Measurements from ENCODE around the gene SSC4D.

SSC4D gene

DNA sequence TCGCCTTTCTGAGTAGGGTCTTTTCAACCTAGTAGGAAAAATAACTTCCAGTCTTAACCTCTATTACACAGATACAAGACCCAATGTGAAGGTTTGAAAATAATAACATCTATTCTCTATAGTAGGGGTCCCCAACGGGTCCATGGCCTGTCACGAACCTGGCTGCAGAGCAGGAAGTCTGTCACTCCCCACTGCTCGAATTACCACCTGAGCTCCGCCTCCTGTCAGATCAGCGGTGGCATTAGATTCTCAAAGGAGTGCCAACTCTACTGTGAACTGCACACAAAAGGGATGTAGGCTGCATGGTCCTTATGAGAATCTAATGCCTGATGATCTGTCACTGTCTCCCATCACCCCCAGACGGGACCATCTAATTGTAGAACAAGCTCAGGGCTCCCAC is 58.1 kb downstream of the SSC4D start:
- no peak for DNase-seq

DNA sequence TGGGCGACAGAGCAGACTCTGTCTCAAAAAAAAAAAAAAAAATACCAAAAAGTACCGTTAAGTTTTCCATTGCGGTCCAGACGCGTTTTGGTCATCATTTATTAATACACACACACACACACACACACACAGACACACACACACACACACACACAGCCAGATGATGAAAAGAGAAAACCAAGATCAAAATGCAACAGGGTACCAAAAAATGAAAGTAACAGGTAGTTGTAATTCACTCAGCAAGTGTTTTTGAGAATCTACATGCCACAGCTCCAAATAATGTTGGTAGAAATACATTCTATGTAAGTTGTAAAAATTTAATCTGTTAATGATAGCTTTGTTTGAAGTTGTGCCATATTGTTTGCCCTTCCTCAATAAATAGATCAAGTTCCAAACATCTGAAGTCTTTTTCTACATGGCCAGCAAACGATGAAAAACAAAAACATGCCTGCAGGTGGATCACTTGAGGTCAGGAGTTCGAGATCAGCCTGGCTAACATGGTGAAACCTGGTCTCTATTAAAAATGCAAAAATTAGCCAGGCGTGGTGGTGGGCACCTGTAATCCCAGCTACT is 60.1 kb downstream of the SSC4D start:
- no peak for DNase-seq

DNA sequence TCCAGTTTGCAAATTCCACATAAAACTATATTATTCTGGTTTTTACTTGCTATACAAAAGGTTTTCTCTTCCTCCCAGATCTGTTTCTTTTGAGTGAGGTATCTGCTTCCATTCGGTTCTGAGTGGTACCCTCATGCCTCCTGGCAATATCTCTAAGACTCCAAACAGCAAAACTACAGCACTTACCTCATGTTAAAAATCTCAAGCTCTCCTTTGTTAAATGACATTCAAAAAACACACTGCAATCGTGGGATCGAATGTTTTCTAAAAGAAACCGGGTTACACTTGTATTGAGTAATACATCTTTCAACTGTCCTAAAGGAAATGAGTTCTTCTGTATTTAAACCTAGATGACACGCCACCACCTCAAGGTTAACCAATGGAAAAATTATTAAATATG is 61.8 kb downstream of the SSC4D start:
- no peak for DNase-seq

DNA sequence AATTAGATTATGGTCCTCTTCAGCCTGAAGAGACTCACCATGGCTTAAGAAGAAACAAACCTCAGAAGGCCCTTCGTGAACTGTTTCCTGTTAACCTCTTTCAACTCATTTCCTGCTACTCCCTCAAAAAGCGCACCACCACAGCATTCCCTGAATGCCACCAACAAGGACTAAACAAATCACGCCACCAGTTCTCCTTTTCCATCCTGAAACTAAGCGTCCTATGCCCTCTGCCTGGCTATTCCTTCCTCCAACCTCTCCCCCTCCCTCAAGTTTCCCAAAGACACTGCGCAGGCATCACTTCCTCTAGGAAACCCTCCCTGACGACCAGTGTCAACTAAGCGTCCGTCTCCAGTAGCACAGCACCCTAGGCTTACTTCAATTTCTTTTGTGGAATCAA is 62.7 kb downstream of the SSC4D start:
- no peak for DNase-seq

DNA sequence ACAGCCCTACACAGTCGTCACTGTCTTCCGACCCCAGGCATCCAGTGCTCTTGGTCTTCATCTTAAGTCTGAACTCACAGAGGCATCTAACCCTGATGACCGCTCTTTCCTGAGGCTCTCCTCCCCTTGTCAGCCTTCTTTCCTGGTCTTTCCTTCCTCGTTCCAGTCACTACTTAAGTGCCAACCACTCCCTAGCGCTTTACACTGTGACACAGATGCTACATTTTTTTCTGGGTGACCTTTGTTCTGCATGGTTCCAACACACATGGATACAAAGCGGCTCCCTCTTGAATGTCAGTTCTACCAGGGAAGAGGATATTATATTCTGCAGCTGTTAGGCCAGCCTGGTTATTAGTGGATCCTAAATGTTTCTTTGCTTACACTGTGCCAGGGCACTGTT is 63.4 kb downstream of the SSC4D start:
- no peak for DNase-seq

DNA sequence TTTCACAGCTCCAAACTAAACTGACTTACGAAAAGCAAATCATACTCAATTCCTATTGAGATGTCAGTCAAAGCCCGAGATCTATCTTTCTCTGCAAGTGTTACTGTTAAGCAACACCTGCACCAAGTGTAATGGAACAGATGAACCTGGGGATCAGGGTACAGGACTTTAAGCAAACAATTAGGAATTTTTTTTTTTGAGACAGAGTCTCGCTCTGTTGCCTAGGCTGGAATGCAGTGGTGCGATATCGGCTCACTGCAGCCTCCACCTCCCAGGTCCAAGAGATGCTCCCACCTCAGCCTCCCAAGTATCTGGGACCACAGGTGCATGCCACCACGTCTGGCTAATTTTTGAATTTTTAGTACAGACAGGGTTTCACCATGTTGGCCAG is 65.6 kb downstream of the SSC4D start:
- DNase-seq = no peak

DNA sequence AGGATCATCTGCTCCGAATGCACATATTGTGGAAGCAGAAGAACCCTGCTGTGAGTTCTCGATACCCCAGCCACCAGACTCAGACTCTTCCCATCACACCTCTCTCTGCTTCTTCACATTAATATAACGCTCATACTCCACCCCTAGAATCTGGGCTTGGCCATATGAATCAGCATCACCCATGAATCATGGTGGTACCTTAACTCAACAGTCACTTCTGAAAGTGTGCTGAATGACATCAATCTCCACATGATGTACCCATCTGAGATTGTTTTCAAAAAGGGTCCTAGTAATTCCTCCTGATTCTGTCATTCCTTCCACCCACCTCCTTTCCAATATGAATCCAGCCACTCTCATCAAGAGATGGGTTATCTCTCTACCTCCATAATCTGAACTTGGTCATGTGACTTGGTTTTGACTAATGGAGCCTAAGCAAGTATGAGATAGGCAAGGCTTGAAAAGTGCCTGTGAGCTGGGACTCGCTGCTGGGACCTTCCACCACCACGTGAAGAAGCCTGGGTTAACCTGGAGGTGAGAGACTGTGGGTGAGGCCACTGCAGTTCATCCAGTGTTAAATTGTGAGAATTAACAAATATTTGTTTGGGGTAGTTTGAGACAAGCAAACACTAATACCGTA is 66.1 kb downstream of the SSC4D start:
- no peak for DNase-seq

DNA sequence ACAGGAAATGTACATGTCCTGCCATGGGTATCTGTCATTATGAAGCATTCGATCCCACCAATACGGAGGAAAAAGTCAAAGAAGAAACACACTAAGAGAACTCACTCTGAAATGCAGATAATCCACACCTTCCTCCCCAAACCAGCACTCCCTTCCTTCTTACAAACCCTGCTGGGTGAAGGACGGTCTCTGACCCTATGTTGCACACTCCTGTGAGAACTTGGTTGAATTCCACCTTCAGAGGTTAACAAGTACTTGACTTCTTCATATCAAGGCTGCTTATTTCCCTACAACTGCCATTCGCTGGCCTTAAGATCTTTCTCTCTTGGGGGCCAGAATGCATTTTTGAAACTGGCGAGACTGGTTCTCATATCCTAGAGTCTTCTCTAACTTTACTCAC is 67.3 kb downstream of the SSC4D start:
- no peak for DNase-seq

DNA sequence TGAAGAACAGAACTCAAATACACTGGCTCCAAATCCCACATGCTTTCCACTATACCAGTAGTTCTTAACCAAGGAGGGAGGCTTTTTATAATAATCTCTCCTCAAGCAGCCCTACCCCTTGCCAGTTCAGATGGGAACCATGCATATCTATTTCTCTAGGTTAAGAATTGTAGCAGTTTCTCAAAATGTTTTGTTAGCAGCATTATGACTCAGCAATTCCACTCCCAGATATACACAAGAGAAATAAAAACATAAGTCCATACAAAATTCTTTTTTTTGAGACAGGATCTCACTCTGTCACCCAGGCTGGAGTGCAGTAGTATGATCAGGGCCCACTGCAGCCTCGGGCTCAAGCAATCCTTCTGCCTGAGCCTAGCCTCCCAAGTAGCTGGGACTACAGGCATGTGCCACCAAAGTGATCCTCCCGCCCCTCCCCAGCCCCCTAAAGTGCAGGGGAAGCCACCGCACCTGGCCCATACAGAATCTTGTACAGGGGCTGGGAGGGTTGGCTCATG is 68.8 kb downstream of the SSC4D start:
- DNase-seq = no peak
